HCT116 (cell line): Measurements from ENCODE around the gene MAGED4B. TPM values are rescaled to one million over a fixed set of nuclear protein-coding genes. Genes with fewer than 3 reads are reported as not detected.
"Not testable (repeated sequence)": the region's sequence is repeated elsewhere in the genome, so short reads cannot be mapped to it uniquely, and the experiment has no call there.

ENCODE experiments used
- ATAC-seq: fragments of 200-7000 bp; cut with Tn5 transposase; 2 replicates; pipeline ENCODE4 v1.9.1; 2020; ENCODE audit warnings: mild to moderate bottlenecking, moderate library complexity
- Bru-seq: library from RNA; stranded (reverse); fragments of 400-500 nt; gene quantifications from one replicate; lab custom pipeline; 2021; lab: Mats Ljungman, UMichigan
- BruChase-seq, 2 experiments: library from RNA; stranded (reverse); fragments of 400-500 nt; gene quantifications; one replicate each; lab custom pipeline; 2021; lab: Mats Ljungman, UMichigan
- BruUV-seq: library from RNA; stranded (reverse); fragments of 400-500 nt; replicated peaks from 2 replicates; lab custom pipeline; 2021; lab: Mats Ljungman, UMichigan
- CTCF ChIA-PET: fragments of 300-600 bp; sonication (Branson Sonifier 250); formaldehyde crosslinking; loops from one replicate; lab custom pipeline; 2021; ENCODE audit warnings: antibody characterized with exemption; lab: Charles Lee
- POLR2A ChIA-PET: fragments of 300-600, 350-600 bp; sonication (Branson Sonifier 250); formaldehyde crosslinking; loops from one replicate; lab custom pipeline; 2021; ENCODE audit warnings: antibody characterized with exemption; lab: Charles Lee
- RAD21 ChIA-PET, 2 experiments: fragments of 300-600 bp; sonication (Branson Sonifier 250); formaldehyde crosslinking; loops; one replicate each; lab custom pipeline; 2023; ENCODE audit warnings: low total read pairs in 2 of 2; ENCODE audit not compliant: uncharacterized antibody in 2 of 2, unreplicated experiment in 2 of 2, low non-redundant PET in 1 of 2; lab: Charles Lee
- DNase-seq: peaks from one replicate; pipeline ENCODE4 v3.0.0-alpha.2; 2010; ENCODE audit warnings: low read depth, low spot score
- H2AFZ ChIP-seq: fragments of 200-600 bp; shearing (Covaris generic), sonication (generic); 2 replicates; pipeline ENCODE4 v1.6.1; 2017; ENCODE audit warnings: low read depth, mixed run types, mixed read lengths, antibody characterized with exemption, low read length; ENCODE audit not compliant: poor library complexity, severe bottlenecking
- H3K27ac ChIP-seq: 2 replicates; pipeline ENCODE4 v1.5.1; 2012; ENCODE audit warnings: low read depth, low read length
- H3K27me3 ChIP-seq: fragments of 200-600 bp; sonication (generic); 2 replicates; pipeline ENCODE4 v1.6.1; 2016; ENCODE audit warnings: mixed run types, low read length, mixed read lengths; ENCODE audit not compliant: insufficient read depth
- H3K36me3 ChIP-seq, 2 experiments: fragments of 200-500 bp in 1 of 2; fragments of 200-600 bp in 1 of 2; sonication (Bioruptor generic) in 1 of 2; sonication (generic) in 1 of 2; 2 replicates each; pipeline versions ENCODE4 v1.5.1 to v1.6.1; 2014 to 2016; ENCODE audit warnings: low read length in 2 of 2, inconsistent platforms in 1 of 2, mixed read lengths in 1 of 2, mixed run types in 1 of 2; ENCODE audit not compliant: insufficient read depth in 2 of 2, control insufficient read depth in 1 of 2
- H3K4me1 ChIP-seq, 2 experiments: fragments of 200-600 bp in 1 of 2; sonication (generic) in 1 of 2; 2 replicates each; pipeline versions ENCODE4 v1.5.1 to v1.6.1; 2012 to 2017; ENCODE audit warnings: low read length in 2 of 2, inconsistent platforms in 1 of 2, mild to moderate bottlenecking in 1 of 2, mixed read lengths in 1 of 2, mixed run types in 1 of 2, moderate library complexity in 1 of 2; ENCODE audit not compliant: insufficient read depth in 2 of 2, control insufficient read depth in 1 of 2
- H3K4me2 ChIP-seq: fragments of 200-600 bp; sonication (generic); 2 replicates; pipeline ENCODE4 v1.6.1; 2017; ENCODE audit warnings: mixed run types, low read length, mixed read lengths
- H3K4me3 ChIP-seq, 2 experiments: fragments of 200-600 bp in 1 of 2; sonication (generic) in 1 of 2; replicated peaks in 1 of 2; 2 replicates each; pipeline ENCODE4 v1.5.1; 2011 to 2016; ENCODE audit warnings: low read length in 2 of 2, control low read depth in 1 of 2, low read depth in 1 of 2, mild to moderate bottlenecking in 1 of 2, mixed read lengths in 1 of 2, mixed run types in 1 of 2
- H3K79me2 ChIP-seq: fragments of 200-600 bp; sonication (generic); 2 replicates; pipeline ENCODE4 v1.6.1; 2017; ENCODE audit warnings: mild to moderate bottlenecking, mixed run types, low read length, moderate library complexity, mixed read lengths; ENCODE audit not compliant: insufficient read depth
- H3K9ac ChIP-seq: fragments of 200-600 bp; sonication (generic); 2 replicates; pipeline ENCODE4 v1.6.1; 2016; ENCODE audit warnings: low read length, mixed read lengths
- H3K9me2 ChIP-seq: fragments of 200-600 bp; sonication (generic), shearing (Covaris generic); 2 replicates; pipeline ENCODE4 v1.6.1; 2017; ENCODE audit warnings: mixed run types, mild to moderate bottlenecking, moderate library complexity; ENCODE audit not compliant: insufficient read depth
- H3K9me3 ChIP-seq, 2 experiments: fragments of 200-500 bp in 1 of 2; fragments of 200-600 bp in 1 of 2; sonication (Bioruptor generic) in 1 of 2; sonication (generic) in 1 of 2; 2 replicates each; pipeline ENCODE4 v1.6.1; 2014 to 2017; ENCODE audit warnings: low read length in 2 of 2, mixed read lengths in 2 of 2, inconsistent platforms in 1 of 2, low read depth in 1 of 2, mild to moderate bottlenecking in 1 of 2, mixed run types in 1 of 2, moderate library complexity in 1 of 2; ENCODE audit not compliant: control insufficient read depth in 1 of 2, insufficient read depth in 1 of 2
- H4K20me1 ChIP-seq: fragments of 200-600 bp; sonication (generic), shearing (Covaris generic); 2 replicates; pipeline ENCODE4 v1.6.1; 2017; ENCODE audit warnings: mixed run types, mild to moderate bottlenecking, moderate library complexity; ENCODE audit not compliant: insufficient read depth
- ATF3 ChIP-seq: IDR thresholded peaks from 2 replicates; pipeline ENCODE4 v1.6.1; 2012
- CBX3 ChIP-seq: IDR thresholded peaks from 2 replicates; pipeline ENCODE4 v1.6.1; 2012; ENCODE audit warnings: low read depth
- EZH2 ChIP-seq: fragments of 200-600 bp; sonication (generic); IDR thresholded peaks from 2 replicates; pipeline ENCODE4 v1.6.1; 2017; ENCODE audit warnings: antibody characterized with exemption, mixed run types
- EZH2phosphoT487 ChIP-seq: fragments of 200-600 bp; IDR thresholded peaks from 2 replicates; pipeline ENCODE4 v1.6.1; 2018; ENCODE audit warnings: antibody characterized with exemption, borderline replicate concordance
- MAX ChIP-seq: IDR thresholded peaks from 2 replicates; pipeline ENCODE4 v1.6.1; 2012
- RAD21 ChIP-seq: IDR thresholded peaks from 2 replicates; pipeline ENCODE4 v1.6.1; 2012; ENCODE audit warnings: low read depth, mild to moderate bottlenecking
- REST ChIP-seq: IDR thresholded peaks from 2 replicates; pipeline ENCODE4 v1.6.1; 2012; ENCODE audit warnings: low read depth
- TCF7L2 ChIP-seq: IDR thresholded peaks from 2 replicates; pipeline ENCODE4 v1.7.0; 2011; ENCODE audit warnings: borderline replicate concordance, inconsistent platforms; ENCODE audit not compliant: insufficient read depth, insufficient read length; ENCODE audit errors: extremely low read depth
- ZBTB33 ChIP-seq: IDR thresholded peaks from 2 replicates; pipeline ENCODE4 v1.6.1; 2011; ENCODE audit warnings: mild to moderate bottlenecking, low read length, moderate library complexity; ENCODE audit not compliant: insufficient replicate concordance; ENCODE audit errors: extremely low read depth
- ZFX ChIP-seq: fragments of 450-650 bp; IDR thresholded peaks from 2 replicates; pipeline ENCODE4 v1.6.1; 2017
- intact Hi-C: fragments of 100-400 bp; cut with micrococcal nuclease; formaldehyde crosslinking; loops from 2 replicates; pipeline ENCODE4 v1.10.0; 2022
- long read RNA-seq: library from polyadenylated mRNA; unstranded; transcript quantifications from one replicate; pipeline ENCODE4 v2.0.0, GENCODE V29; 2021; ENCODE audit not compliant: unreplicated experiment
- polyA plus RNA-seq: library from polyadenylated mRNA; unstranded; fragments of >200 nt; gene quantifications from 2 replicates; pipeline ENCODE4 v1.2.1, GENCODE V29; 2012; ENCODE audit warnings: missing spikeins
- total RNA-seq: library from RNA; stranded (reverse); gene quantifications from one replicate; pipeline ENCODE4 v1.2.1, GENCODE V29; 2021; ENCODE audit not compliant: unreplicated experiment

MAGED4B gene
- total RNA-seq (0.52 TPM), Bru-seq, nascent RNA (not detected), BruChase-seq, experiment 1, labeled RNA remaining after a 6-hour chase (not detected), BruChase-seq, experiment 2, labeled RNA remaining after a 2-hour chase (not detected)
- polyA plus RNA-seq = not detected in 2 replicates
- long read RNA-seq = 0 reads

GRCh38 chrX:52068666-52069640, at the start of gene MAGED4B:
MAGED4B (minus strand) TSS chrX:52069183; CDS start chrX:52068172, 1,011 bp downstream.
- BruUV-seq = not testable (repeated sequence)

GRCh38 chrX:52118262-52118661, 49.3 kb upstream of the MAGED4B start:
- Histone ChIP-seq H3K9me3 (no peaks in the 10 kb centered on the region), H4K20me1 (no peaks in the 10 kb centered on the region), H3K9me2 (no peaks in the 10 kb centered on the region), H2AFZ (no peak overlapping the region), H3K4me2 (no peak overlapping the region), H3K27me3 (no peaks in the 10 kb centered on the region), H3K36me3 (no peaks in the 10 kb centered on the region), H3K9ac (no peak overlapping the region), H3K4me1 (no peaks in the 10 kb centered on the region), H3K79me2 (no peaks in the 10 kb centered on the region), H3K4me3 (no peak overlapping the region), H3K27ac (no peak overlapping the region)
- intact Hi-C loops = no loop called here
- no TSS peak for BruUV-seq
- DNase-seq (no peak), ATAC-seq (no peak)
- TF ChIP-seq TCF7L2 (no peak), ATF3 (no peak), RAD21 (no peak), CBX3 (no peak), EZH2phosphoT487 (no peak), MAX (no peak), REST (no peak), ZBTB33 (no peak), EZH2 (no peak), ZFX (no peak)
- ChIA-PET RAD21 (no interaction called here), CTCF (no interaction called here), POLR2A (no interaction called here)

More at GRCh38 chrX:52068666-52069640, at the start of gene MAGED4B:
- H2AFZ ChIP-seq, RAD21 ChIA-PET, H3K9me2 ChIP-seq, CTCF ChIA-PET, DNase-seq, H3K79me2 ChIP-seq, H3K27me3 ChIP-seq, H3K4me1 ChIP-seq, H3K9me3 ChIP-seq, intact Hi-C loops, ATAC-seq, H3K9ac ChIP-seq, H3K4me3 ChIP-seq, H3K36me3 ChIP-seq, POLR2A ChIA-PET, H3K27ac ChIP-seq, H4K20me1 ChIP-seq, H3K4me2 ChIP-seq: not testable (repeated sequence)
